ENCODE measurements around the gene GNPTG.

Gene GNPTG

GRCh38 chr16:1349351-1349750 is 2.4 kb upstream of the GNPTG start:
- DNase-seq: no peak

GRCh38 chr16:1349951-1350350 is 1.8 kb upstream of the GNPTG start:
- no peak for DNase-seq

GRCh38 chr16:1350691-1351090 is 1.0 kb upstream of the GNPTG start:
- DNase-seq: no peak

GRCh38 chr16:1351215-1351581 is 533 bp upstream of the GNPTG start:
- DNase-seq: no peak

- DNase-seq: no peak
Observed at GRCh38 chr16:1354815-1355540, 3.2 kb downstream of the GNPTG start.

GRCh38 chr16:1355591-1355990 is 3.9 kb downstream of the GNPTG start:
- no peak for DNase-seq

- no peak for DNase-seq
Observed at GRCh38 chr16:1356061-1356900, 4.5 kb downstream of the GNPTG start.

- no peak for DNase-seq
Observed at GRCh38 chr16:1357906-1358566, 6.3 kb downstream of the GNPTG start.

GRCh38 chr16:1361685-1362360 is 10.1 kb downstream of the GNPTG start:
- DNase-seq: no peak

GRCh38 chr16:1362807-1363206 is 11.1 kb downstream of the GNPTG start:
- no peak for DNase-seq

- DNase-seq: no peak
Observed at GRCh38 chr16:1363501-1364041, 11.8 kb downstream of the GNPTG start.

GRCh38 chr16:1364510-1364909 is 12.8 kb downstream of the GNPTG start:
- DNase-seq: no peak

- DNase-seq: no peak
Observed at GRCh38 chr16:1366060-1366711, 14.5 kb downstream of the GNPTG start.

- no peak for DNase-seq
Observed at GRCh38 chr16:1366712-1367299, 15.1 kb downstream of the GNPTG start.

- DNase-seq: no peak
Observed at GRCh38 chr16:1367486-1368174, 15.9 kb downstream of the GNPTG start.

GRCh38 chr16:1371054-1371978 is 19.6 kb downstream of the GNPTG start:
- no peak for DNase-seq

- no peak for DNase-seq
Observed at GRCh38 chr16:1372292-1372950, 20.7 kb downstream of the GNPTG start.

GRCh38 chr16:1374418-1375297 is 22.9 kb downstream of the GNPTG start:
- DNase-seq: no peak

- no peak for DNase-seq
Observed at GRCh38 chr16:1375298-1375640, 23.5 kb downstream of the GNPTG start.

All from NK-92 treated with Interleukin-12 subunit alpha and Interleukin-12 subunit beta, amount 100 ng/mL, for 24 hours (cell line).